HEK293 (cell line): ENCODE results near the gene NPY4R.
"Not testable (repeated sequence)": the region's sequence is repeated elsewhere in the genome, so short reads cannot be mapped to it uniquely, and the experiment has no call there.

Source experiments
- BCL11A ChIP-seq: fragments of 450-650 bp; formaldehyde crosslinking; IDR thresholded peaks from 2 replicates; pipeline ENCODE4 v1.5.1; 2016; ENCODE audit warnings: low read depth, missing biosample characterization, missing genetic modification characterization
- CTCF ChIP-seq: fragments of 450-650 bp; formaldehyde crosslinking; IDR thresholded peaks from 2 replicates; pipeline ENCODE4 v1.5.1; 2016; ENCODE audit warnings: missing biosample characterization, missing genetic modification characterization
- TRIM28 ChIP-seq: IDR thresholded peaks from 2 replicates; pipeline ENCODE4 v1.6.1; 2011; ENCODE audit warnings: low read length, control low read depth, borderline replicate concordance
- ZNF10 ChIP-seq: fragments of 450-650 bp; formaldehyde crosslinking; IDR thresholded peaks from 2 replicates; pipeline ENCODE4 v1.5.1; 2017; ENCODE audit warnings: missing biosample characterization, missing genetic modification characterization
- ZNF16 ChIP-seq: fragments of 450-650 bp; formaldehyde crosslinking; IDR thresholded peaks from 2 replicates; pipeline ENCODE4 v1.5.1; 2016; ENCODE audit warnings: low read depth, missing biosample characterization, missing genetic modification characterization
- ZNF175 ChIP-seq: fragments of 450-650 bp; formaldehyde crosslinking; IDR thresholded peaks from 2 replicates; pipeline ENCODE4 v1.5.1; 2016; ENCODE audit warnings: missing biosample characterization, missing genetic modification characterization
- ZNF184 ChIP-seq: fragments of 450-650 bp; IDR thresholded peaks from 2 replicates; pipeline ENCODE4 v1.5.1; 2018; ENCODE audit warnings: missing biosample characterization, mild to moderate bottlenecking, missing genetic modification characterization
- ZNF785 ChIP-seq: fragments of 450-650 bp; formaldehyde crosslinking; IDR thresholded peaks from 2 replicates; pipeline ENCODE4 v1.5.1; 2016; ENCODE audit warnings: missing biosample characterization, missing genetic modification characterization
- ZNF843 ChIP-seq: fragments of 450-650 bp; formaldehyde crosslinking; IDR thresholded peaks from 2 replicates; pipeline ENCODE4 v1.5.1; 2016; ENCODE audit warnings: missing biosample characterization, missing genetic modification characterization
- TF ChIP-seq, protein P1 (sequence below): fragments of 450-650 bp; formaldehyde crosslinking; IDR thresholded peaks from 2 replicates; pipeline ENCODE4 v1.5.1; 2016; ENCODE audit warnings: missing biosample characterization, missing genetic modification characterization, low read depth
- TF ChIP-seq, protein P2 (sequence below): IDR thresholded peaks from 2 replicates; pipeline ENCODE4 v1.6.1; 2011; ENCODE audit warnings: mild to moderate bottlenecking, low read depth, low read length, borderline replicate concordance
- TF ChIP-seq, protein P3 (sequence below): fragments of 450-650 bp; formaldehyde crosslinking; IDR thresholded peaks from 2 replicates; pipeline ENCODE4 v1.5.1; 2016; ENCODE audit warnings: missing biosample characterization, missing genetic modification characterization

DNA sequence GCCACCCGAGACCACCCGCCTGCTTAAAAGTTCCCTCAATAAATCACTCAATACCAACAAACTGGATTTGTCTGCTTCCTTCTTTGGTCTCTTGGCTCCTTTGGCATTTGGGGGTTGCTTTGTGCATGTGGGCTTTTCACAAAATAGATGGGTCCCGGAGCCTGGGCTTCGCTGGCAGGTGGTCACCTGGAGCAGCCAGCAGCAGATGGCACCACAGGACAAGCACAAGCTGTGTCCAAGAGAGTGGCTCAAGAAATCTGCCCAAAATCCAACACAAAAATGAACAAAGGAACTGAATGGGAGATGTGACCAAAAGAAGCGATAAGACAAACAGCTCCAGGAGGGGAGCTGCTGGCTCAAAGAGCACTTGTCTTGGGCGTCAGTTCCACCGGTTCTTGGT, 6.2 kb downstream of the NPY4R start:
- not testable (repeated sequence) for TF ChIP-seq BCL11A (tag by site-specific recombination); CTCF (tag by site-specific recombination); ZNF10 (tag by site-specific recombination); ZNF785 (tag by site-specific recombination); TRIM28; ZNF16 (tag by site-specific recombination); ZNF175 (tag by site-specific recombination); ZNF184 (tag by site-specific recombination); ZNF843 (tag by site-specific recombination)
- TF ChIP-seq, protein P1, sequence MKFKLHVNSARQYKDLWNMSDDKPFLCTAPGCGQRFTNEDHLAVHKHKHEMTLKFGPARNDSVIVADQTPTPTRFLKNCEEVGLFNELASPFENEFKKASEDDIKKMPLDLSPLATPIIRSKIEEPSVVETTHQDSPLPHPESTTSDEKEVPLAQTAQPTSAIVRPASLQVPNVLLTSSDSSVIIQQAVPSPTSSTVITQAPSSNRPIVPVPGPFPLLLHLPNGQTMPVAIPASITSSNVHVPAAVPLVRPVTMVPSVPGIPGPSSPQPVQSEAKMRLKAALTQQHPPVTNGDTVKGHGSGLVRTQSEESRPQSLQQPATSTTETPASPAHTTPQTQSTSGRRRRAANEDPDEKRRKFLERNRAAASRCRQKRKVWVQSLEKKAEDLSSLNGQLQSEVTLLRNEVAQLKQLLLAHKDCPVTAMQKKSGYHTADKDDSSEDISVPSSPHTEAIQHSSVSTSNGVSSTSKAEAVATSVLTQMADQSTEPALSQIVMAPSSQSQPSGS (tag by site-specific recombination) = not testable (repeated sequence)
- TF ChIP-seq, protein P2, sequence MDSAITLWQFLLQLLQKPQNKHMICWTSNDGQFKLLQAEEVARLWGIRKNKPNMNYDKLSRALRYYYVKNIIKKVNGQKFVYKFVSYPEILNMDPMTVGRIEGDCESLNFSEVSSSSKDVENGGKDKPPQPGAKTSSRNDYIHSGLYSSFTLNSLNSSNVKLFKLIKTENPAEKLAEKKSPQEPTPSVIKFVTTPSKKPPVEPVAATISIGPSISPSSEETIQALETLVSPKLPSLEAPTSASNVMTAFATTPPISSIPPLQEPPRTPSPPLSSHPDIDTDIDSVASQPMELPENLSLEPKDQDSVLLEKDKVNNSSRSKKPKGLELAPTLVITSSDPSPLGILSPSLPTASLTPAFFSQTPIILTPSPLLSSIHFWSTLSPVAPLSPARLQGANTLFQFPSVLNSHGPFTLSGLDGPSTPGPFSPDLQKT = not testable (repeated sequence)
- TF ChIP-seq, protein P3, sequence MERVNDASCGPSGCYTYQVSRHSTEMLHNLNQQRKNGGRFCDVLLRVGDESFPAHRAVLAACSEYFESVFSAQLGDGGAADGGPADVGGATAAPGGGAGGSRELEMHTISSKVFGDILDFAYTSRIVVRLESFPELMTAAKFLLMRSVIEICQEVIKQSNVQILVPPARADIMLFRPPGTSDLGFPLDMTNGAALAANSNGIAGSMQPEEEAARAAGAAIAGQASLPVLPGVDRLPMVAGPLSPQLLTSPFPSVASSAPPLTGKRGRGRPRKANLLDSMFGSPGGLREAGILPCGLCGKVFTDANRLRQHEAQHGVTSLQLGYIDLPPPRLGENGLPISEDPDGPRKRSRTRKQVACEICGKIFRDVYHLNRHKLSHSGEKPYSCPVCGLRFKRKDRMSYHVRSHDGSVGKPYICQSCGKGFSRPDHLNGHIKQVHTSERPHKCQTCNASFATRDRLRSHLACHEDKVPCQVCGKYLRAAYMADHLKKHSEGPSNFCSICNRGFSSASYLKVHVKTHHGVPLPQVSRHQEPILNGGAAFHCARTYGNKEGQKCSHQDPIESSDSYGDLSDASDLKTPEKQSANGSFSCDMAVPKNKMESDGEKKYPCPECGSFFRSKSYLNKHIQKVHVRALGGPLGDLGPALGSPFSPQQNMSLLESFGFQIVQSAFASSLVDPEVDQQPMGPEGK (tag by site-specific recombination) = not testable (repeated sequence)
